ENCODE data around the gene NLN.
"Not testable (repeated sequence)": the region's sequence is repeated elsewhere in the genome, so short reads cannot be mapped to it uniquely, and the experiment has no call there.

DNA sequence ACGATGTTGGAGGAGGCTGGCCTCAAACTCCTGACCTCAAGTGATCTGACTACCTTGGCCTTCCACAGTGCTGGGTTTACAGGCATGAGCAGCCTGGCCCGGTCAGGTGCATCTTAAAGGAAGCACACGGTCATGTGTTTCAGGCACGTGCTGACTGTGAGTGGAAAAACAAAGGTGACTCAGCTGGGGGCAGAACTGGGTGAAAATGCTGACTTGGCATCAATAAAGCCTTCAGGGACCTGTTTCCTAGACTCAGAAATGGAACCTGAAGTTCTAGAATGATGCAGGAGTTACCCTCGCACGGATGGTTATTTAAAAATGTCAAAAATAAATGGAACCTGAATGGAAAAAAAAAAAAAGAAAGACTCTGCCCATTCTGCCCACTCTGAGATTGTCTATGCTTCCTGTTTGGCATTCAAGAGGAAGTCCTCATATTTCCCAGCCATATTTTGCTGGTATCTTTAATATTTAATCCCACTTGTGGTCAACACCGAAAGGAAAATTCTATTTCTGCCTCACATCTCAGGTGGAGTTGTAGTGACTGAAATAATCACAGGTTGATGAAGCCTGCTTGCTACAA lies 12.3 kb downstream of the NLN start:
- TF ChIP-seq, protein P1, sequence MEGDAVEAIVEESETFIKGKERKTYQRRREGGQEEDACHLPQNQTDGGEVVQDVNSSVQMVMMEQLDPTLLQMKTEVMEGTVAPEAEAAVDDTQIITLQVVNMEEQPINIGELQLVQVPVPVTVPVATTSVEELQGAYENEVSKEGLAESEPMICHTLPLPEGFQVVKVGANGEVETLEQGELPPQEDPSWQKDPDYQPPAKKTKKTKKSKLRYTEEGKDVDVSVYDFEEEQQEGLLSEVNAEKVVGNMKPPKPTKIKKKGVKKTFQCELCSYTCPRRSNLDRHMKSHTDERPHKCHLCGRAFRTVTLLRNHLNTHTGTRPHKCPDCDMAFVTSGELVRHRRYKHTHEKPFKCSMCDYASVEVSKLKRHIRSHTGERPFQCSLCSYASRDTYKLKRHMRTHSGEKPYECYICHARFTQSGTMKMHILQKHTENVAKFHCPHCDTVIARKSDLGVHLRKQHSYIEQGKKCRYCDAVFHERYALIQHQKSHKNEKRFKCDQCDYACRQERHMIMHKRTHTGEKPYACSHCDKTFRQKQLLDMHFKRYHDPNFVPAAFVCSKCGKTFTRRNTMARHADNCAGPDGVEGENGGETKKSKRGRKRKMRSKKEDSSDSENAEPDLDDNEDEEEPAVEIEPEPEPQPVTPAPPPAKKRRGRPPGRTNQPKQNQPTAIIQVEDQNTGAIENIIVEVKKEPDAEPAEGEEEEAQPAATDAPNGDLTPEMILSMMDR (IDR thresholded peaks at IDR 0.05): not testable (repeated sequence)
- not testable (repeated sequence) for TF ChIP-seq EZH2 (IDR thresholded peaks at IDR 0.05; ENCODE audit: borderline replicate concordance, insufficient read depth, low read depth, low read length, poor library complexity, severe bottlenecking)

Measured in B cell (primary cell).